ENCODE data around the gene DGKD. TPM values are rescaled to one million over a fixed set of nuclear protein-coding genes. Genes with fewer than 3 reads are reported as not detected.

Gene DGKD
- total and polyA plus RNA-seq, 11 donors: 15.5 to 88.6 (median 43.0) TPM

- intact Hi-C loops (cut with DNase I): no loop called here
- WGBS, 4 donors: 89 to 93% (median 91%) methylated on average over 16 to 17 of the region's 17 CpGs
- Histone ChIP-seq H3K27me3 (peaks cover 0 to 10% (median 0%) of the 10 kb centered on the region in 9 donors), H3K36me3 (no peaks in the 10 kb centered on the region), H3K4me3 (no peak overlapping the region), H3K27ac (no peak overlapping the region), H3K9me3 (peaks cover 0 to 3% (median 0%) of the 10 kb centered on the region in 12 donors), H3K4me1 (no peaks in the 10 kb centered on the region)
- no peak for DNase-seq
- TF ChIP-seq POLR2A (IDR thresholded peaks at IDR 0.05) (no peak), CTCF (IDR thresholded peaks at IDR 0.05) (no peak)
- no peak for ATAC-seq
Measured at GRCh38 chr2:233320470-233320869, 33.8 kb upstream of the DGKD start.

- 79 to 85% (median 84%) methylated on average over 6 of the region's 6 CpGs for WGBS, 4 donors
- ATAC-seq (no peak), DNase-seq (no peak)
- peaks cover 0 to 10% (median 0%) of the 10 kb centered on the region in 9 donors for H3K27me3 ChIP-seq
- H3K4me3 ChIP-seq: no peak overlapping the region
- H3K27ac ChIP-seq: no peak overlapping the region
- TF ChIP-seq POLR2A (IDR thresholded peaks at IDR 0.05): no peak
- no peak for TF ChIP-seq CTCF (IDR thresholded peaks at IDR 0.05)
- peaks cover 0 to 3% (median 0%) of the 10 kb centered on the region in 12 donors for H3K9me3 ChIP-seq
- intact Hi-C loops (cut with DNase I): no loop called here
- no peaks in the 10 kb centered on the region for H3K4me1 ChIP-seq
- no peaks in the 10 kb centered on the region for H3K36me3 ChIP-seq
Measured at GRCh38 chr2:233321166-233321565, 33.1 kb upstream of the DGKD start.

- Histone ChIP-seq H3K4me1 (no peaks in the 10 kb centered on the region), H3K27me3 (peaks cover 0 to 10% (median 0%) of the 10 kb centered on the region in 9 donors), H3K4me3 (no peak overlapping the region), H3K27ac (no peak overlapping the region), H3K36me3 (no peaks in the 10 kb centered on the region), H3K9me3 (no peaks in the 10 kb centered on the region)
- intact Hi-C loops (cut with DNase I): no loop called here
- no peak for TF ChIP-seq POLR2A (IDR thresholded peaks at IDR 0.05)
- no peak for TF ChIP-seq CTCF (IDR thresholded peaks at IDR 0.05)
- WGBS, 4 donors: 88 to 93% (median 90%) methylated on average over 8 of the region's 8 CpGs
- ATAC-seq: no peak
- DNase-seq: no peak
Measured at GRCh38 chr2:233323851-233324250, 30.4 kb upstream of the DGKD start.

GRCh38 chr2:233325256-233325655 lies 29.0 kb upstream of the DGKD start:
- 72 to 78% (median 73%) methylated on average over 4 of the region's 4 CpGs for WGBS, 4 donors
- no peak for ATAC-seq
- no peak for TF ChIP-seq POLR2A (IDR thresholded peaks at IDR 0.05)
- no peak for TF ChIP-seq CTCF (IDR thresholded peaks at IDR 0.05)

More at GRCh38 chr2:233325256-233325655, 29.0 kb upstream of the DGKD start:
- Histone ChIP-seq H3K9me3 (no peaks in the 10 kb centered on the region), H3K4me1 (peaks cover 0 to 5% (median 0%) of the 10 kb centered on the region in 12 donors), H3K4me3 (no peak overlapping the region), H3K36me3 (no peaks in the 10 kb centered on the region), H3K27me3 (peaks cover 0 to 4% (median 0%) of the 10 kb centered on the region in 9 donors), H3K27ac (no peak overlapping the region)
- intact Hi-C loops (cut with DNase I): no loop called here
- no peak for DNase-seq
